ENCODE results near the gene SULF2. TPM values are rescaled to one million over a fixed set of nuclear protein-coding genes. Genes with fewer than 3 reads are reported as not detected.
"Not testable (repeated sequence)": the region's sequence is repeated elsewhere in the genome, so short reads cannot be mapped to it uniquely, and the experiment has no call there.

Gene SULF2
- total and polyA plus RNA-seq, 9 of the 15 experiments (the other 6 are each of a cell fraction or from before 2014, with no cell fraction given), result 0.33 TPM; not detected in 8

- H3K4me3 ChIP-seq; BruUV-seq (replicated peaks); H3K9ac ChIP-seq (ENCODE audit: insufficient read depth in 1 of 2, low read depth in 2 of 2, low read length in 2 of 2); FAIRE-seq; H3K9me3 ChIP-seq (replicated peaks; ENCODE audit: control insufficient read depth, insufficient read depth, low read depth, low read length); ATAC-seq; in situ Hi-C loops (cut with MboI); H2AFZ ChIP-seq (ENCODE audit: low read depth, low read length); DNase-seq (ENCODE audit: extremely low read depth in 1 of 4, low spot score in 3 of 4); H3K4me1 ChIP-seq (replicated peaks in 1 of 2; ENCODE audit: control insufficient read depth in 2 of 2, insufficient read depth in 2 of 2, low read length in 2 of 2); CTCF ChIA-PET (ENCODE audit: low intra/inter-chr PET ratio); H3K4me2 ChIP-seq (ENCODE audit: insufficient read depth, low read length); H3K79me2 ChIP-seq (ENCODE audit: control insufficient read depth, insufficient read depth, low read length); POLR2A ChIA-PET; H3K27ac ChIP-seq (ENCODE audit: extremely low read depth, low read depth, low read length); H4K20me1 ChIP-seq (replicated peaks; ENCODE audit: control insufficient read depth, insufficient read depth, low read length); H3K36me3 ChIP-seq (ENCODE audit: control insufficient read depth, insufficient read depth, low read length); H3K27me3 ChIP-seq (ENCODE audit: control insufficient read depth in 2 of 2, insufficient read depth in 2 of 2, low read length in 2 of 2); intact Hi-C loops (cut with micrococcal nuclease); H3K9me1 ChIP-seq (ENCODE audit: control insufficient read depth, insufficient read depth, low read length): not testable (repeated sequence)
- no CpG with 5 or more reads among the region's 7 CpGs for WGBS (ENCODE audit: insufficient coverage, low coverage, missing lambda C conversion rate)
Observed at GRCh38 chr20:47831675-47832074, 46.4 kb upstream of the SULF2 start.

GRCh38 chr20:47826716-47827115 lies 41.4 kb upstream of the SULF2 start:
- H3K79me2 ChIP-seq (ENCODE audit: control insufficient read depth, insufficient read depth, low read length); POLR2A ChIA-PET; H3K27ac ChIP-seq (ENCODE audit: extremely low read depth, low read depth, low read length); H3K36me3 ChIP-seq (ENCODE audit: control insufficient read depth, insufficient read depth, low read length); H3K27me3 ChIP-seq (ENCODE audit: control insufficient read depth in 2 of 2, insufficient read depth in 2 of 2, low read length in 2 of 2); H3K9ac ChIP-seq (ENCODE audit: insufficient read depth in 1 of 2, low read depth in 2 of 2, low read length in 2 of 2); H2AFZ ChIP-seq (ENCODE audit: low read depth, low read length); H3K4me3 ChIP-seq; H3K9me3 ChIP-seq (replicated peaks; ENCODE audit: control insufficient read depth, insufficient read depth, low read depth, low read length); DNase-seq (ENCODE audit: extremely low read depth in 1 of 4, low spot score in 3 of 4); H3K9me1 ChIP-seq (ENCODE audit: control insufficient read depth, insufficient read depth, low read length); H4K20me1 ChIP-seq (replicated peaks; ENCODE audit: control insufficient read depth, insufficient read depth, low read length); CTCF ChIA-PET (ENCODE audit: low intra/inter-chr PET ratio); FAIRE-seq; in situ Hi-C loops (cut with MboI); ATAC-seq; intact Hi-C loops (cut with micrococcal nuclease); H3K4me2 ChIP-seq (ENCODE audit: insufficient read depth, low read length); BruUV-seq (replicated peaks); H3K4me1 ChIP-seq (replicated peaks in 1 of 2; ENCODE audit: control insufficient read depth in 2 of 2, insufficient read depth in 2 of 2, low read length in 2 of 2): not testable (repeated sequence)
- WGBS (ENCODE audit: insufficient coverage, low coverage, missing lambda C conversion rate), result 0% methylated on average over 8 of the region's 8 CpGs

GRCh38 chr20:47826006-47826405 lies 40.7 kb upstream of the SULF2 start:
- in situ Hi-C loops (cut with MboI); H3K79me2 ChIP-seq (ENCODE audit: control insufficient read depth, insufficient read depth, low read length); H3K36me3 ChIP-seq (ENCODE audit: control insufficient read depth, insufficient read depth, low read length); CTCF ChIA-PET (ENCODE audit: low intra/inter-chr PET ratio); DNase-seq (ENCODE audit: extremely low read depth in 1 of 4, low spot score in 3 of 4); H3K4me1 ChIP-seq (replicated peaks in 1 of 2; ENCODE audit: control insufficient read depth in 2 of 2, insufficient read depth in 2 of 2, low read length in 2 of 2); H3K27me3 ChIP-seq (ENCODE audit: control insufficient read depth in 2 of 2, insufficient read depth in 2 of 2, low read length in 2 of 2); H3K9me3 ChIP-seq (replicated peaks; ENCODE audit: control insufficient read depth, insufficient read depth, low read depth, low read length); H3K27ac ChIP-seq (ENCODE audit: extremely low read depth, low read depth, low read length); H4K20me1 ChIP-seq (replicated peaks; ENCODE audit: control insufficient read depth, insufficient read depth, low read length); BruUV-seq (replicated peaks); ATAC-seq; intact Hi-C loops (cut with micrococcal nuclease); H3K4me2 ChIP-seq (ENCODE audit: insufficient read depth, low read length); H3K9ac ChIP-seq (ENCODE audit: insufficient read depth in 1 of 2, low read depth in 2 of 2, low read length in 2 of 2); H3K4me3 ChIP-seq; FAIRE-seq; H2AFZ ChIP-seq (ENCODE audit: low read depth, low read length); H3K9me1 ChIP-seq (ENCODE audit: control insufficient read depth, insufficient read depth, low read length): not testable (repeated sequence)
- 0% methylated on average over 10 of the region's 18 CpGs for WGBS (ENCODE audit: insufficient coverage, low coverage, missing lambda C conversion rate)
- POLR2A ChIA-PET, result interaction anchor here (0.7 kb wide), 1 partner anchor 923 kb away, joined by 3 read pairs; no protein-coding TSS in a partner anchor
